ENCODE data around the gene COL4A6. TPM values are rescaled to one million over a fixed set of nuclear protein-coding genes. Genes with fewer than 3 reads are reported as not detected.

COL4A6 gene
- total and polyA plus RNA-seq, 2 of the 4 experiments (the other 2 are of a cell fraction): 0.36 to 0.74 TPM

DNA sequence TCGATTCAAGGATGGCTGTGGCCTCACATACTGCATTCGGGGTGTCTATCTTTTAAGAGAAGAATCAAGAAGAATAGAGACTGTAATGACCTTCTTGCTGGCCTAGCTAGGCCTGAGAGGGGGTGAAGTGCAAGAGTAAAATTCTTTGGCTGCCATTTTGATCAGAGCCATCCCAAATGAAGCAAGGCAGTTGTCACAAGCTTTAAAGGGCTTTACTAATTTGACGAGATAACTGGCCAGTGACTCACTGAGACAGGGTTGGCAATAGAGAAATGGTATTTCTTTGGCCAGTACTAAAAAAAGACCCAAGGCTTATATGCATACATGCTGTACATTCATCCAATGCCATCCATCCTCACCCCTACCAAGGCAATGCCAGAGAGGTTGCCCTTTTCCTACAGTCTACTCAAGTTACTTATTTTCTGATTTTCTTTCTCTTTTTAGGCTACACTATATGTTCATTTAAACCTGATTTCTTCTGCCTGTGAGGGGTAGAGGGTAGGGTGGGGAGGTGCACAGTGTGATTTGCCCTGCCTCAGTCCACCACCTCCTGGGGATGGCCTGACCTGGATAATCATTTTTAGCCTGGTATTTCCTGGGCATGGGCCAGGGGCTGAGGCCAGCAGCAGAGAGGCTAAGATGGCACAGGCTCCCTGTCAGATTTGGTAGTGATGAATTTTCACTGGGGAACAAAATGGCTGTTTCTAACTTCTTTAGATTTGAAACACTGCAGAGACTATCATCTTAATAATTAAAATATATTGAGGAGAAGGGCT, 314.4 kb downstream of the COL4A6 start (continued):
- no peak for TF ChIP-seq CTCF (conservative IDR thresholded peaks at IDR 0.05; ENCODE audit: low read depth, low read length)

- H3K23ac ChIP-seq (ENCODE audit: low read depth, low read length): peak overlapping the region; percentile 65; the same call in 1 of the 2 replicates
- H4K91ac ChIP-seq (ENCODE audit: insufficient read depth, low read depth, low read length): peak overlapping the region; percentile 69
- H4K8ac ChIP-seq (ENCODE audit: low read depth in 2 of 2, low read length in 2 of 2): peak overlapping the region in 1 of 2 experiments; percentile 94; a peak in 3 of 4 replicates
- H2BK15ac ChIP-seq (ENCODE audit: low read depth, low read length): no peak overlapping the region; the same call in 2 of the 3 replicates
- peak overlapping the region; percentile 63; the same call in 1 of the 2 replicates for H2BK20ac ChIP-seq (ENCODE audit: low read depth, low read length)
- BruUV-seq (replicated peaks): no TSS peak
- H3K36me3 ChIP-seq (ENCODE audit: control insufficient read depth, insufficient read depth, low read length): no peaks in the 10 kb centered on the region; the same call in 1 of the 2 replicates
- H3K4me3 ChIP-seq (ENCODE audit: insufficient read depth, low read depth, low read length): no peak overlapping the region
- H2AK9ac ChIP-seq (replicated peaks; ENCODE audit: low read depth, low read length, poor library complexity): peak overlapping the region; percentile 66
- H3K9me3 ChIP-seq (ENCODE audit: control insufficient read depth, insufficient read depth, low read length): no peaks in the 10 kb centered on the region
- DNase-seq (peak; percentile 17), ATAC-seq (ENCODE audit: low read depth) (peak; percentile 39; the same call in 1 of the 2 replicates)
- in situ Hi-C loops (cut with MboI; ENCODE audit: low sequenced_read_pairs) (no loop called here), intact Hi-C loops (cut with micrococcal nuclease) (no loop called here), dilution Hi-C loops (cut with HindIII; ENCODE audit: low sequenced_read_pairs, unreplicated experiment) (no loop called here)
- H3K4me2 ChIP-seq (ENCODE audit: low read depth, low read length): no peak overlapping the region
- no peak overlapping the region for H3K56ac ChIP-seq (ENCODE audit: extremely low read depth, insufficient read depth, low read length)
- H3K27me3 ChIP-seq (ENCODE audit: control insufficient read depth, insufficient read depth, low read length): peaks cover 4% of the 10 kb centered on the region
- peak overlapping the region; percentile 89 for H3K18ac ChIP-seq (ENCODE audit: low read depth, low read length)
- H3K9ac ChIP-seq (ENCODE audit: low read depth, low read length): no peak overlapping the region
- CTCF ChIA-PET: no interaction called here
- POLR2A ChIA-PET (ENCODE audit: unreplicated experiment): no interaction called here
- H3K4me1 ChIP-seq (ENCODE audit: control insufficient read depth, insufficient read depth, low read length): peaks cover 6% of the 10 kb centered on the region
- no peaks in the 10 kb centered on the region for H4K20me1 ChIP-seq (ENCODE audit: insufficient read depth, low read length)
- WGBS, 2 experiments (ENCODE audit: extremely low coverage in 2 of 2, insufficient read length in 1 of 2): 50% methylated on average over 1 of the region's 2 CpGs; no CpG with 5 or more reads in 1 of the 2 experiments
- H2AFZ ChIP-seq (replicated peaks; ENCODE audit: low read length, poor library complexity): peak overlapping the region; percentile 50
- H2AK5ac ChIP-seq (ENCODE audit: low read depth, low read length): peak overlapping the region; percentile 13; the same call in 1 of the 2 replicates
- no peaks in the 10 kb centered on the region; a peak in 1 of 4 replicates for H3K79me1 ChIP-seq (ENCODE audit: low read depth in 1 of 2, low read length in 2 of 2)
- H2BK120ac ChIP-seq (ENCODE audit: low read depth, low read length): peak overlapping the region; percentile 67
- H3K4ac ChIP-seq (ENCODE audit: low read depth, low read length): peak overlapping the region; percentile 78
- H2BK5ac ChIP-seq (ENCODE audit: low read depth, low read length, poor library complexity, severe bottlenecking): peak overlapping the region; percentile 86
- H3K14ac ChIP-seq (replicated peaks; ENCODE audit: low read depth, low read length): peak overlapping the region; percentile 46
- H3K27ac ChIP-seq (ENCODE audit: insufficient read depth, low read length): peak overlapping the region; percentile 73; the same call in 1 of the 2 replicates
- 0 out of 2 replicates have a peak, but pooled peaks cover 3% of the 10 kb centered on the region for H3K9me1 ChIP-seq (ENCODE audit: insufficient read depth, low read length)
- peak overlapping the region; percentile 90 for H4K5ac ChIP-seq (ENCODE audit: low read depth, low read length)
- TF ChIP-seq RFX5 (IDR thresholded peaks at IDR 0.05; ENCODE audit: low read depth, low read length) (no peak), CEBPB (IDR thresholded peaks at IDR 0.05; ENCODE audit: low read depth, low read length) (no peak), USF2 (IDR thresholded peaks at IDR 0.05; ENCODE audit: low read depth, low read length) (no peak), MXI1 (IDR thresholded peaks at IDR 0.05; ENCODE audit: borderline replicate concordance, low read depth, low read length) (no peak), BHLHE40 (IDR thresholded peaks at IDR 0.05; ENCODE audit: low read depth, low read length) (no peak), SMC3 (IDR thresholded peaks at IDR 0.05; ENCODE audit: low read depth, low read length) (no peak), CHD1 (IDR thresholded peaks at IDR 0.05; ENCODE audit: low read depth, low read length) (no peak), POLR2A (IDR thresholded peaks at IDR 0.05; ENCODE audit: low read depth, low read length) (no peak), ELK1 (IDR thresholded peaks at IDR 0.05; ENCODE audit: borderline replicate concordance, low read depth, low read length) (no peak), RAD21 (IDR thresholded peaks at IDR 0.05; ENCODE audit: low read length) (no peak), FOS (IDR thresholded peaks at IDR 0.05; ENCODE audit: low read depth, low read length) (no peak)
Measured at GRCh38 chrX:108122748-108123147, 315.5 kb downstream of the COL4A6 start.
